ENCODE data around the gene NFIA.

Gene NFIA

DNA sequence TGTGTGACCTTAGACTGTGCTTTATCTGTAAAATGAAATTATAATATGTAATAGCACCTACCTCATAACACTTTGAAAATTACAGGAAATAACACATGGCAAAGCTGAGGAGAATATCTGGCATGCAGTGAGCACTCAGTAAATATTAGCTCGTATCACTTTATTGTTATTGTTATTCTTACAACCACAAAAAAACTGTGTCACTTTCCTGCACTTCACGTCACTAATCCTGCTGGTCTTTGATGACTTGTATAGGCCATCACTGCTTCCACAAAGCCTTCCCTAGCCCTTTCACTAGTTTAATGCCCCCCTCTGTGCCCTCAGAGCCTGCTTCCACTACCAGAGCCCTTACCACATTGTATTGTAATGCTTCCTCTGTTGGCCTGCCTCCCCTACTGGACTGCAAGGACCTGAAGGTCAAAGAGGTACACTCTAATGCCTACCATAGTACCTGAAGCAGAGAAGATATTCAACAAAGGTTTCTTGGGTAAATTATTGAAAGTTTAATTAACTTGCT is 231.6 kb downstream of the NFIA start:
- no peak for DNase-seq

DNA sequence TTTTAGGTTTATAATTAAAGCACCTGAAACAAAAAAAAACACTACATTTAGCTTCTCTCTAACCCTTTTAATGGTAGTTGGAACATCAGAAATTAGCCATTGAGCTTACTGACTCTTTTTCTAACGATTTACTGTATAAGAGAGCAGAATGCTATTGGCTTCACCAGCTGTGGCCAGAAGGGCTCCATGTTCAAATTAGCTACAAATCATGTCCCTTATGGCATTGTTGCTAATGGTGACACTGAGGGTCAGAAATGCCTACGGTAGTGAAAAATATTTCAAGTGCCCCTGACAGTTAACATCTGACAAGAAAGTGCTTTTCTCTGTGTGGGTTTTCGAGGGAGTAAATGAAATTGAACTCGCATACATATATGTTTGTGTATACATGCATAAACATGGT is 232.7 kb downstream of the NFIA start:
- no peak for DNase-seq

- no peak for DNase-seq
These were observed 234.1 kb downstream of the NFIA start for GRCh38 chr1:61316493-61316892.

GRCh38 chr1:61318319-61319125 is 236.2 kb downstream of the NFIA start:
- no peak for DNase-seq

DNA sequence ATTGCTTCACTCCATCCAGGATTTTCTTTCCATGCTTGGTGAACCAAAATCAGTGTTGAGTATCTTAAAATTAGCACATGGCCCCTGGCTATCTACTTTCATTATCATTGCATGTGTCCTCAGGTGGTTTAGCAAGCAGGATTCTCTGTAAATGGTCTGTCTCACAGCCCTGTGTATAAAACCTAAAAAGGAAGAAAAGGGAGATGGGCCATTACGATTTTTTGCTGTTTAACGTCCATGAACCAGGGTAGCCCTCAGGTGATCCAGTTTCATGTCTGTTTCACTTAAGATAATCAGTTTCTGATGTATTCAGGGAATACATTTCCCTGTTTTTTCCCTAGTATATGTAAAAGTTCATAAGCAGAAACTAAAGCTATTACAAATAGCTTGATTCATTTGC is 238.2 kb downstream of the NFIA start:
- no peak for DNase-seq

DNA sequence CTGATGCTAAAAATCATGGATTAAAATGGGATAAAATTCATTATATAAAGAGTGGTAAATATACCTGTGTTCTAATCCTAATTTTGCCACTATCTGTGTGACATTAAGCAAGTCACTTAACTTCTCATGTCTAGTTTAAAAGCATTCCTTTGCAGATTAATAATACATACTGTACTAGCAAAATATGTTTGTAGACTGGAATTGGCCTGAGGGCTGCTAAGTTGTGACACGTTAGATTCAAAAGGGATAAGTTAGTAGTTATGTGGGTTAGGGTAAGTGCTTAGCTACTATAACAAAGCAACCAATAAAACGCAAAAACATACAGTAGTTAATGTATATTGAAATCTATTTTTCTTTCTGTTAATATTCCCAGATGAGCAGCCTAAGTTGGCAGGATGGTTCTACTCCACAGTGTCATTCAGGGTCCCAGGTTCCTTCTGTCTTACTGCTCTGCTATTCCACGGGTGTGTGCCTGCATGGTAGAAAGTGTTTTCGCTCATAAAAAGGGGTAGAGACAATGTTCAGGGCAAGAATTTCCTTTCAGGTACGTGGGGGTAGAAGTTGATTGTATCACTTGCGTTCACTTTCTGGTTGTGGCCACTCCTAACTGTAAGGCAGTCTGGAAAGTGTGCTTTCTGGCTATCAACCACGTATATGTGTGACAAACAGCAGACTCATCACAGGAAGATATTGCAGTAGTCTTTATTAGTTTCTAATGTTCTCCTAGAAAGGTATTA is 239.8 kb downstream of the NFIA start:
- DNase-seq, result no peak

DNA sequence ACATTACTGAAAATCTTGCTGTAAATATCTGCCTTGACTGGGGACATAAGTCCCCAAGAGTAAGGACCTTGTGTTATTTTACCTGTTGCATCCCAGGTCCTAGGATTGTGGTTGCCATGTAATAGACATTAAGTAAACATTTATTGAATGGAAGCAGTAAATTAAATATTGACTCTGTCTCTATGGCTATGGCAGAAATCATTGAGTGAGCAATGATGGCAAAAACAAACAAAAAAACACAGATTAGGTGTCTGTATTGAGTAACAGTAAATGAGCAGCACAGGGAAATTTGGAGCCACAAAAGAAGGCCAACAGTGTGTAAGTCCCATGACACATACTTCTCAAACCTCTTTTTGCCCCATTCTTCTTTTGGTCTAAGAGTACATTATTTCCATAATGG is 240.4 kb downstream of the NFIA start:
- no peak for DNase-seq

DNA sequence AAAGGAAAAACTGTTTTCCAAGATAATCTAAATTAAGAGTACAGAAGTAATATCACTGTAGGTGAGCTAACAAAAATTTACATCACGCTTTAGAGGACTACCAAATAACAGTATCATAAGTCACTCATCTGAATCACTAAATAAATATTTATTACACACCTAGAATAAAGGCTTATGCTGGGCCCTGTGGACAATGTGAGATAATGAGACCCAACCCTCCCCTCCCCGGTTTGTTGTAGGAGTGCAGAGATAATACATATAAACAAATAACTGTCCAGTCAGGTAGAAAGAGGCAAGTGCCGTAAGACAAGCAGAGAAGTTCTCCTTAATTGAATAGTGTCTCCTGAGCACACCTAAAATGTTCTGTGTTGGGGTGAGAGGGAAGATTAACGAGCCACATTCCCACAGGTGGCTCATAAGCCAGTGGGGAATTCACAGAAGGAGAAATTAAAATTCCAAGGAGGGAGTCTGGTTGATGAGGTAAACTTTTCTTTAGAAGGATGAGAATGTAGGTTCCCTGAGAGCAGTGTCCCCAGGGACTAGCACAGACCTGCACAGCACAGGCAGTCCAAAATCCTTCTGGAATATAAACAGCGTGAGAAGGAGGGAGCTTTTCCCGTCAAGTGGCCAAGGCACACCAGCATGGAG is 241.4 kb downstream of the NFIA start:
- no peak for DNase-seq

DNA sequence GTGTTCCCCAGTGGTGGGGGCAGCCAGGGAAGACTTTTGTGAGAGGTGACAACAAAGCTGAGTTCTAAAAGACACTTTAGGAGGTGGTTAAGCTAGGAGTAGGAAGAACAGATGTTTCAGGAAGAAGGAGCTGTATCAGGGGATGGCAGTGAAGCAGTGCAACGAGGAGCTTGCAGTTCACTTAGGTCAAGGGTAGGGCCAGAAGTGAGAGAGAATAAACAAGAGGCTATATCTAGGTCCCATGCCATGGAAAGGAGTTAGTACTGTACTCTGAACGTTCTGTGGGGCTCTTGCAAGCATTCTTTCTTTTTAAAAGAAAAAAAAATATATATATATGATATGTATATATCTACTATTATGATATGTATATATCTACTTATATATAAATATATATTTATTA is 244.4 kb downstream of the NFIA start:
- DNase-seq, result no peak

DNA sequence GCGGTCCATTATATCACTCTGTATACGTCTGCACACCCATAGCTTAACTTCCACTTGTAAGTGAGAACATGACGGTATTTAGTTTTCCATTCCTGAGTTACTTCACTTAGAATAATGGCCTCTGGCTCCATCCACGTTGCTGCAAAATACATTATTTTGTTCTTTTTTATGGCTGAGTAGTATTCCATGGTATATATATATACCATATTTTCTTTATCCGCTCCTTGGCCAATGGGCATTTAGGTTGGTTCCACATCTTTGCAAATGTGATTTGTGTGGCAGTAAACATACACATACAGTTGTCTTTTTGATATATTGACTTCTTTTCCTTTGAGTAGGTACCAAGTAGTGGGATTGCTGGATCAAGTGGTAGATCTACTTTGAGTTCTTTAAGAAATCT is 245.1 kb downstream of the NFIA start:
- no peak for DNase-seq

DNA sequence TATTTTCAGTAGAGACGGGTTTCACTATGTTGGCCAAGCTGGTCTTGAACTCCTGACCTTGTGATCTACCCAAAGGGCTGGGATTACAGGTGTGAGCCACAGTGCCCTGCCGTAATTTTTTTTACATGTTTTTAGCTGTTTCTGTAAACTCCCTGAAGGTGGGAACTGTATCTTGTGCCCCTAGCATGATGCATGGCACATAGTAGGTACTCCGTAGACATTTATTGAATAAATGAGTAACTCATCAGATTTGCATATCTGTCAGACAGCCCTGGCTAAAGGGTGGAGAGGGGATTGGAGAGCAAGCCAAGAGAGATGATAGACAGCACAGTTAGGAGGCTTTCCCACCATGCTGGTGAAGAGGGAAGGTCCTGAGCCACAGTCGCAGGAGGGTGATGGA is 247.2 kb downstream of the NFIA start:
- DNase-seq, result no peak

GRCh38 chr1:61330018-61330417 is 247.7 kb downstream of the NFIA start:
- DNase-seq, result no peak

DNA sequence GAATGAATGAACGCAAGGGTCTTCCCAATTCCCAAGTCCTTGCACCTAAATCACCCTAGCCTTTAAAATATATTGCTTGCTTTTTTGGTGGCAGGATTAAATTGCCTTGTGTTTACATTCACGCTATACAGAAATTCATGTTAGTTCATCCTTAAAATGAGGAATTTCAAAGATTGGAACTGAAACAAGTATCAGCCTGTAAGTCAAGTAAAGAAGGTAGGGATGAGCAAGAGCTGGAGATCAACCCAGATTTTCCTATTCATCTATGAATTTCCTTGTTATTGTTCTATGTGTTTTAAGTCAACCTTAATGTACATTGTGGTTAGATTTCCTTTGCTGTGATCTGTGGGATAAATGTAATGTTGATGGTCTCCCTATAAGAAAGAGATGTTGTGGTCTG is 248.2 kb downstream of the NFIA start:
- no peak for DNase-seq

- no peak for DNase-seq
These were observed 249.9 kb downstream of the NFIA start for GRCh38 chr1:61332196-61332753.

- DNase-seq, result no peak
These were observed 250.4 kb downstream of the NFIA start for GRCh38 chr1:61332796-61333195.

DNA sequence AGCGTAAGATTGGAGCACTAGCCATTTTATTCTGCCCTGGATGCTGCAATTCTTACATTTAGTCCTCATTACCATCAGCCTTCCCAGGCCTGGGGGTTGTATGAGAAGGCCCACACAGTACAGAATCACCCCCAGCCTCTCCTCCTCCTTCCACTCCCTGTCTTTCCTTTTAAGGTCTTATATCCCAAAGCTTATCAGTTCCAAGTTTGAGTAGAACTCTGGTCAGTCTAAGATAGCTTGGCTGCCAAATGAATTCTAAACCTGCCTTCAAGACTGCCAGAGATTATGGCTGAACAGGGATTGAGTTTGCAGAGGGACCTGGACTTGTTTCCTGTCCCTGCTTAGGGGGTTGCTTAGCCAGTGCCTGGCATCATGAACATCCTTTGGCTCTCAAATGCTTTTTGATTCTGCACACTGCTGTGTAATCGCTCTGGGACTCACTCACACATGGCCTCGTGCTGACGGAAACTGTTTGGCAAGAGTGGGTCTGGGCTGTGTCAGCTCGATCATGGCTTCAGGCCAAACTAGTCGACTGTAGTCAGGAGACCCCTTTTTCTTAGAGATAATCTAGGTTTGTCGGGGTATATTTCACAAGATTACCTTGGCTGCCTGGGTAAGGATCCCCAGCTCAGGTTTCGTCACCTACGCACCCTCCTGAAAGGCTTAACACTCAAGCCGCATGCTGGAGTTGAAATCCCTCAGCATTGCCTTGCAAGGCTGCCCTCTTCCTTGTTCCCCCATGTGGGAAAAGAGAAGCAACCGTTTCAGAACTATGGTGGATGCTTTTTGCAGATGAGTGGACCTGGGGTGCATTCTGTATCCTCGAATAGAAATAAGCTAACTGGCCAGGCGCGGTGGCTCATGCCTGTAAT is 252.6 kb downstream of the NFIA start:
- no peak for DNase-seq

GRCh38 chr1:61337037-61337436 is 254.7 kb downstream of the NFIA start:
- no peak for DNase-seq

DNA sequence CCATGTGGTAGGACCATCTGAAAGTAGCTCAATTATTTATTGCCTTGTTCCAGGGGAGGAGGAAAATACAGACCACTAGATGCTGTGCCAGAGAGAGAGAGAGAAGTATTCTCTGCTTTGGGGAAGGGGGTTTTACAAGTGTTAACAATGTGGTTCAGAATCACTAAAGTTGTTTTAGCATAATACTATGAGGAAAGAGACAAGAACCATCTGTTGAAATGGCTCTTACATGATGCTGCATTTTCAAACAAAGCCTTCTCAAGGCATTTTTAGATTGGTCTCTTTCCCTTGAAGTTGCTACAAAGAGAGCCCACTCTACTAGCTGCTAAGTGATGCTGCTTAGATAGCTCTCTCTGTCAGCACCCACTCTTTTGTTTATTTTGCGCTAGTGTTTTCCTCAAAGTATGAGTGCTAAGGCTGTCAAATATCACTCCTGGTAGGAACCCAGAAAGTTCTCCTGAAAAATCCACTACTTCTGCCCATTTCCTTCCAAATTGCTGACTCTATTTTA is 255.1 kb downstream of the NFIA start:
- no peak for DNase-seq

DNA sequence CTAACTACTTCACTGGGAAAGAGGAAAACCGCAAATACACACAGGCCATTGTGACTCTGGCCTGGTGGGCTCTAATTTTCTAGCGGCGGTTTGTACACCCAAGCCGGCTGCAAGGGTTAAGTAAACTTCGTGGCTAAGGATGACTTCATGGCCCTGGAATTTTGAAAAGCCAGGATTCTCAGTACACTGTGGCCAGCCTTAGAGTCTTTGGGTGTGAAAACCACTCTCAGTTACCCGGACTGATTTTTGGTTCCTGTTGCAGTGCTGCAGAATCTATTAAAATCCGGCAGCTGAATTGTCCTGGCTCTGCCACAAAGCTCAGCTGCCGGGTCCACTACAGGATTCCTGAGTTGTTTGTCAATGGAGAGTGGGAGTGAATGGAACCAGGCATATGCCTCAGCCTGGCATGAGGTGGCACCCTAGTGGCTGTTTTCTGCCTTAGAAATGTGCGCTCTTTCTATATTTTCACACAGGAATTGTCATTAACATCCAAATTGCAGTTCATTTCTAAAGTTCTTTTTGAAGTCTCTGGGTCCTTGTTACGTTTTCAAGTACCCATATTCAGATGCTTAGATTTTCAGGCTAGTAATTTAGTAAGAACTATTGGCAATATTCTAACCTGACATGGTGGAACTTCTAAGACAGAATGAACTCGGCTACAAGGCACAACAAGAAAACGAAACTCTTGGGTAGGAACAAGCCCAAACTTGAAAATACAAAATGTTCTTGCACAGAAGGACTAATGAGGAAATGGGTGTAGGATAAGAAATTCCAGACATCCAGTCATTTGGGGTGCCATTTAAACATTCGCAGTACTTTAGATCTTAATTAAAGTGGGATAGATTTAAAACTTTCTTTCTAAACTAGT is 255.9 kb downstream of the NFIA start:
- peak; percentile 37 to 38 for DNase-seq

- DNase-seq, result peak in 1 of 2 donors; percentile 23
These were observed 256.5 kb downstream of the NFIA start for GRCh38 chr1:61338899-61339298.

DNA sequence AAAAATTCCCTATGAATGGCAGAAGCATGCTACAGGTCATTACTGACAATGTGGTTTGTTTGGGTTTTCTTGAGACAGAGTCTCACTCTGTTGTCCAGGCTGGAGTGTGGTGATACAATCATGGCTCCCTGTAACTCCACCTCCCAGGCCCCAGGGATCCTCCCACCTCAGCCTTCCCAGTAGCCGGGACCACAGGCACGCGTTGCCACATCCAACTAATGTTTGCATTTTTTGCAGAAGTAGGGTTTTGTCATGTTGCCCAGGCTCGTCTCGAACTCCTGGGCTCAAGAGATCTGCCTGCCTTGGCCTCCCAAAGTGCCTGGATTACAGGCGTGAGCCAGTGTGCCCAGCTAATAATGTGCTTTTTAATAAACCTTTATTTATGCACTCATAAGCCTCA is 259.1 kb downstream of the NFIA start:
- peak; percentile 49 to 50 for DNase-seq

Data from inflammatory macrophage (primary cell).